Mammary epithelial cell (primary cell): ENCODE data around the gene ZXDC.

Experiments used
- EZH2 ChIP-seq: IDR thresholded peaks from 2 replicates; pipeline ENCODE4 v1.6.1; 2012; ENCODE audit warnings: low read length, inconsistent platforms, borderline replicate concordance
- TF ChIP-seq, protein P1 (sequence below), 2 donors: IDR thresholded peaks in 1 of 2; conservative IDR thresholded peaks in 1 of 2; 2 replicates each; pipeline ENCODE4 v1.5.1; 2011 to 2012; ENCODE audit warnings: inconsistent platforms in 2 of 2, low read length in 2 of 2, mild to moderate bottlenecking in 2 of 2, control low read depth in 1 of 2, low read depth in 1 of 2; ENCODE audit not compliant: insufficient read depth in 1 of 2; ENCODE audit errors: extremely low read depth in 1 of 2

- TF ChIP-seq, protein P1, sequence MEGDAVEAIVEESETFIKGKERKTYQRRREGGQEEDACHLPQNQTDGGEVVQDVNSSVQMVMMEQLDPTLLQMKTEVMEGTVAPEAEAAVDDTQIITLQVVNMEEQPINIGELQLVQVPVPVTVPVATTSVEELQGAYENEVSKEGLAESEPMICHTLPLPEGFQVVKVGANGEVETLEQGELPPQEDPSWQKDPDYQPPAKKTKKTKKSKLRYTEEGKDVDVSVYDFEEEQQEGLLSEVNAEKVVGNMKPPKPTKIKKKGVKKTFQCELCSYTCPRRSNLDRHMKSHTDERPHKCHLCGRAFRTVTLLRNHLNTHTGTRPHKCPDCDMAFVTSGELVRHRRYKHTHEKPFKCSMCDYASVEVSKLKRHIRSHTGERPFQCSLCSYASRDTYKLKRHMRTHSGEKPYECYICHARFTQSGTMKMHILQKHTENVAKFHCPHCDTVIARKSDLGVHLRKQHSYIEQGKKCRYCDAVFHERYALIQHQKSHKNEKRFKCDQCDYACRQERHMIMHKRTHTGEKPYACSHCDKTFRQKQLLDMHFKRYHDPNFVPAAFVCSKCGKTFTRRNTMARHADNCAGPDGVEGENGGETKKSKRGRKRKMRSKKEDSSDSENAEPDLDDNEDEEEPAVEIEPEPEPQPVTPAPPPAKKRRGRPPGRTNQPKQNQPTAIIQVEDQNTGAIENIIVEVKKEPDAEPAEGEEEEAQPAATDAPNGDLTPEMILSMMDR (conservative IDR thresholded peaks at IDR 0.05 in 1 of 2, IDR thresholded peaks at IDR 0.05 in 1 of 2; ENCODE audit: extremely low read depth in 1 of 2, insufficient read depth in 1 of 2, low read depth in 1 of 2, low read length in 2 of 2) = no peak
- TF ChIP-seq EZH2 = no peak
Observed at GRCh38 chr3:126438746-126439145, 36.9 kb downstream of the ZXDC start.
